Amniotic stem cell (primary cell): Measurements from ENCODE around the gene DDX53.

Experiments
- DNase-seq: peaks from one replicate; lab custom pipeline; 2025; lab: John Stamatoyannopoulos, UW

DDX53 gene

DNA sequence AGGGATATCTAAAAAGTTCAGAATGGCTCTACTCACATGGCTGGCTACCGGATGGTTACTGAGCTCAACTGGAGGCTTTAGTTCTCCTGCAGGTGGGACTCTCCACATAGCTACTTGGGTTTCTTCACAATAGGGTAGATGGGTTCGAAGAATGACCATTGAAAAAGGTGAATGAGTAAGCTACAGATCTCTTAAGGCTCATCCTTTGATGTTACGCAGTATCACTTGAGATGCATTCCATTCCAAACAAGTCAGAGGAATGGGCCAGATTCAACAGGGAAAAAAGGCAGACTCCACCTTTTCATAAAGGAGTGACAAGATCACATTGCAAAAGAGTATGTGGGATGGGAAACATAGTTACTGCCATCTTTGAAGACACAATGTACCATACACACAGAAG lies 52.6 kb downstream of the DDX53 start:
- DNase-seq, result no peak
